HG03280 (cell line): ENCODE data around the gene DAG1.

Source experiments
- ATAC-seq: cut with Tn5 transposase; IDR thresholded peaks from one replicate; pipeline ENCODE4 v1.9.1; 2021; ENCODE audit warnings: mild to moderate bottlenecking, moderate library complexity; ENCODE audit not compliant: unreplicated experiment

The DAG1 gene

DNA sequence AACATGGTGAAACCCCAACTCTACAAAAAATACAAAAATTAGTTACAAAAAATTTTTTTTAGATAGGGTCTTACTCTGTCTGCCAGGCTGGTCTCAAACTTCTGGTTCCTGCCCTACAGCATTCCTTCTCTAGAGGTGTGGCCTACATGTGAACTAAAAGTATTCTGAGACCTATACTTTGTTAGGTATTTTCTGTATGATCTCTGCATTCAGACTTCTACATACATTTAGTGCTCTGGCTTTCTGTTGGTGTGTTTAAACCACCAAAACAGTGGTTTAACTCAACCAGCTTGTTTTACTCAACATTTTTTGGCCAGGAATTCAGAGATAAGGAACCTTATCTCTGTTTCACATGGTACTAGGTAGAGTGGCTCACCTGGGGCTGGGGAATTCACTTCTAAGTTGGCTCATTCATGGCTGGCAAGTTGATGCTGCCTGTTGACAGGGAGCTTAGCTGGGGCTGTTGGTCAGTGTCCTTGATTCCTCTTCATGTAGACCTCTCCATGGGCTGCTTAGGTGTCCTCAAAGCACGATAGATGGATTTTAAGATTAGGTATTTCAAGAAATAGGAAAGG is 42.8 kb downstream of the DAG1 start:
- ATAC-seq: no peak

DNA sequence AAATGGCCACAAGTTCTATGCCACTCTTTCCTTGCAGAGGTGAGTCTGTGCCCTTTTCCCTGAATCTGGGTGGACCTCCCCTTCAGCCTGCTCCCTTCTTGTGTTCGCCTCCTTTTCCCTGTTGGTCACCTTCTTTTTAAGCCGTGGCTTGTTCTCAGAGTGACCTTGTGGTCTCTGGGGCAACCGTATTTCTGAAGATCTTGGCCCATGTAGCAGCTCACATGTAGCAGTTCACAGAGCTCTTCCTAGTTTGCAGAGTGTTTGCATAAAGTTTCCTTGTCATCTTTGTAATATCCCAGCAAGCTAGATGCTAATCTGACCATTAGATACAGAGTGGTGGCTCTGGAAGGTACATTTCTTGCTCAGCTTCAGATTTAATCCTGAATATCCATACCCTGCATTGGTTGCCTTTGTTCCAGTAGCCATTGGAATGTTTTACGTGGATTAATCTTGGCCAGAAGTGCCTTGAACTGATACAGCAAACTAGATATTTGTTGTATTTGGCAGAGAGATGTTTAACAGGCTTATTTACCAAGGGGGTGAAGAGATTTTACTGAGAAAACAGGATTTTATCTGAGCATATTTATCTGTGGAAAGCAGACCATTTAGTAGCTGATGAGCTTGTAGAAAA is 43.5 kb downstream of the DAG1 start:
- ATAC-seq: no peak

DNA sequence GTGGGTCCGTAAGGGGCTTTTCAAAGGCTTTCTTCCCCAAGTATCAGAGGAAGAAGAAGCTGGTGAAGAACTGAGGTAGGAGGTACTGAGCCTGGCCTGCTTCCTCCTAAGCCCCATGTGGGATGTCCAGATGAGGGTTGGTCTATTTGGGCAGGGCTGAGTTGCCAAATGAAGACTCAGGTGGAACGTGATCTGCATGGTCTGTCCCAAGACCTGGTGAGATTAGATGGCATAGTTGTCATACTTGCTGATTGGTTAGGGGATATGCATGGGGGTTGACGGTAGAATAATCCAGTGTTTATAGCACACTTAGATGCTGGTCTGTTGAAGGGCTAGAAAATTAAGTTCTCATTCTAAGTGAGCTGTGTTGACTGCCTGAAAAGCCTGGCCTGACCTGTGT is 47.9 kb downstream of the DAG1 start:
- no peak for ATAC-seq

DNA sequence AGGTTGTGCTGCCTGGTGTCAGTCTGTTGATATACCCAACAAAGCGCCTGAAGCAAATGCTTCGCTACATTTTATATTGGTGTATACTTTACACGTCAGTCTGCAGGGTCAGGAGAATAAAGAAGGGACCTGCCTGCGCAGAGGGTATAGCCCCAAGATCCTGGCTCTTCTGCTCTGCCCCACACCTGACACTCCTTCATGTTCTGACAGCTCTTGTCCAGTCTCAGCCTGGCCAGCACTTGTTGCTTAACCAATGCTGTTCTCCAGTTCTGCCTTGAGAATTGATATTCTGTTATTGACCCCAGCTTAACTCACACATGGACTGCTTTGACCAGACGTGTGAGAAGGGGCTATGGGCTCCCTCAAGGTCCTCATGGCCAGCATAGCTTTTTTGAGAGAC is 48.4 kb downstream of the DAG1 start:
- ATAC-seq: no peak

DNA sequence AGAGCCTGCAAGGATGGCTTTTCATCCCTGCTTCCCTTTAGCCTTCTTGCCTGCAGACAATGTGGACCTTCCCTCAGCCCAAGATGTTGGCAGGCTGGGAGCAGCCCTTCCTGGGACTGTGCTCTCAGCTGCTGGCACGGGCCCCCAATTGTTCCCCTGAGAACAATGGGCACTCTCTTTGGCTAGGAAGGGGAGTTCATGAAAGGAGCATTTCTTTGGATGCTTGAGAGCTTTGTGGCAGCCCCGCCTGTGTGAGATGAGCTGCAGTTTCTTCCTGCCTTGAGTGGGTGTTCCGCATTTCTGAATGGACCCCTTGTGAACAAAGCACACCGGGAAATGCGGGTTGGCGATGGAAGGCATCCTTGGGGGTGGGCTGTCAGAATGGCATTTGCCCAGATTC is 49.2 kb downstream of the DAG1 start:
- no peak for ATAC-seq

DNA sequence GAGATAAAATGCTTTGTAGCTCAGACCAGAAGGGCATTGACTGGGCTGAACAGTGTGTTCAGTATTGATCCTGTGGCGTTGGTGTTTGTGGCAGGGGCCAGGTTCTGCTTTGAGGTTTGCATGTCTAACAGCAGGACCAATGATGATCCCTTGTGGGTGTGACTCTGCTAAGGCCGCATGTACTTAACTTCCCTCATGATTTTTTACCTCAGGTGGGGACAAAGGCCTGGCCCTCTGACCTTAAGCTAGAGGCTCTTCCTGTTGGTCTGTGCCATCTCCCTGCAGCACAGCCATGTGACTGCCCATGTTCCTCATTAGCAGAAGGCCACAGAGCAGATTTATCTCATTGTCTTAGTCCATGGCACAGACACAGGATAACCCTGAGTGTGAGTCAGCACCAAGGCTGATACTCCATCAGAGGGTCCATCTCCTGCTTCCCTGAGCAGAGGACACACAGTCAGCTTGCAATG is 49.9 kb downstream of the DAG1 start:
- ATAC-seq: no peak

DNA sequence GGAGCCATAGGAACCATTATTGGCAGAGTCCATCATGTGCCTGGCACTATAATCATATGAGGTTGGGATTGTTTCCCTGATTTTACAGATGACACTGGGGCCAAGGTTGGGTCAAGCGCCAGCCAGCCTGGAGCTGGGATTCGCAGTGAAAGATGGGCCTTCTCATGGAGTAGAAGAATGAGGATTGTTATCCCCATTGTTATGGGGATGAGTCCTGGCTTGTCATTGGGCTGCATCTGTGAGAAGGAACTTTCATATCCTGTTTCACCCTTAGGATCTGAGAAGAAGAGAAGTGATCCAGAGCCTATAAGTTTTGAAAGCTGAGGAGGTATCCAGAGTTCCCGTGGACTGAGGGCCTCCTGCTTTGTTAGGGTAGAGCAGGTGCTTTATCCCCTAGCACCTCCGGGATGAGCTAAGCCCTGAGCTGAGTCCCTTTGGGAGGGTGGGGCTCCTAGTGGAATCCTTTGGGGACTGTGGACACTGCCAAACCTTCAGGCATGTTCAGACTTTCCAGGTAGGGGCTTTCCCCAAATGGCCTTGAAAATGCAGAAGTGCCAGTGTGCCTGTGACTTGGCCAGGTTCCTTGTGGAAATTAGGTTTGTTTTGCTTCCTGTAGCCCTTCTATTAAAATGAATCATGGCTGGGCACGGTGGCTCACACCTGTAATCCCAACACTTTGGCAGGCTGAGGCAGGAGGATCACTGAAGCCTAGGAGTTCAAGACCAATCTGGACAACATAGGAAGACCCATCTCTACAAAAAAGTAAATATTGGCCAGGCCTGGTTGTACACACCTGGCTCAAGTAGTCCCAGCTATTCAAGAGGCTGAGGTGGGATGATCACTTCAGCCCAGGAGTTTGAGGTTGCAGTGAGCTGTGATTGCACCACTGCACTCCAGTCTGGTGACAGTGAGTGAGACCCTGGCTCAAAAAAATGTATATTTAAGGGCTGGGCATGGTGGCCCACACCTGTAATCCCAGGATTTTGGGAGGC is 54.0 kb downstream of the DAG1 start:
- no peak for ATAC-seq

DNA sequence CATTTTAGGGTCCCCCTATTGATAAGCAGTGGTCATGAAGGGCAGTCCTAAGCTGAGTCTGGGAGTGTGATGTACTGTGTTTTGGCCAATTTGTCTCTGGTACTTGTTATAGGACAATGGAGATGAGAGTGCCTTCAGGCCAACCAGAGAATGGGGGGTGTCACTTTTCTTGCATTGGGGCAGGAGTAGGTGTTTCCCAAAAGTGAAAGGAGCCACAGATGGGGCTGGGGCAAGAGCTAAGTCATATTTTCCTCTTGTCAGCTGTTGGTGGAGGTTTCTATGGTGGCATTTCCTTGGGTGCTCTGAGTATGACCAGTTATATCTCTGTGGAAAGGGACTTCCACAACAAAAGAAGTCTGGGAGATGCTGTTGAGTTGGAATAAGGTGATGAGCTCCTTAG is 59.5 kb downstream of the DAG1 start:
- no peak for ATAC-seq

DNA sequence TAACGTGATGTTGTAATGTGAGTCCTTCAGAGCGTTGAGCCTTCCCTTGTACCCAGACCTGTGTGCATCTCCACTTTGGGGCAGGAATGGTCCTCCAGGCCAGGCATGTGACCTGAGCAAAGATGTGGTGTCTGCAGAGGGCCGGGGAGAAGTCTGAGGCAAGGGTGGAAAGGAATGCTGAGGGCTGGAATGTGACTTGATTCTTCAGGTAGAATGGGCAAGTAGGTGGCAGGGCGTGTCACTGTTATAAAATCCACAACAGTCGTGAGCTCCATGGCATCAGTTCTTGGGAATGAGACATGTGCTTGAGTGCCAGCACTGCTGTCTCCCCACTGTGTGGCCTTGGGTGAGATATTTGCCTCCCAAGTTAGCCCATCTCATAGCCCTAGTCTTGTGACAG is 60.2 kb downstream of the DAG1 start:
- no peak for ATAC-seq

DNA sequence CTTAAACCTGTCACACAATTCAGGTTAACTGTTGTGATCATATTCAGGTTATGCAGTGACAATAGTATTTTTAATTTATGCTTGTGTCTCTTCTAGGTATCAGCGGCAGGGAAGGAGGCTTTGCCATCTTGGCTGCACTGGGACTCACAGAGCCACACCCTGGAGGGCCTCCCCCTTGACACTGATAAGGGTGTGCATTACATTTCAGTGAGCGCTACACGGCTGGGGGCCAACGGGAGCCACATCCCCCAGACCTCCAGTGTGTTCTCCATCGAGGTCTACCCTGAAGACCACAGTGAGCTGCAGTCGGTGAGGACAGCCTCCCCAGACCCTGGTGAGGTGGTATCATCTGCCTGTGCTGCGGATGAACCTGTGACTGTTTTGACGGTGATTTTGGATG is 60.6 kb downstream of the DAG1 start:
- no peak for ATAC-seq

DNA sequence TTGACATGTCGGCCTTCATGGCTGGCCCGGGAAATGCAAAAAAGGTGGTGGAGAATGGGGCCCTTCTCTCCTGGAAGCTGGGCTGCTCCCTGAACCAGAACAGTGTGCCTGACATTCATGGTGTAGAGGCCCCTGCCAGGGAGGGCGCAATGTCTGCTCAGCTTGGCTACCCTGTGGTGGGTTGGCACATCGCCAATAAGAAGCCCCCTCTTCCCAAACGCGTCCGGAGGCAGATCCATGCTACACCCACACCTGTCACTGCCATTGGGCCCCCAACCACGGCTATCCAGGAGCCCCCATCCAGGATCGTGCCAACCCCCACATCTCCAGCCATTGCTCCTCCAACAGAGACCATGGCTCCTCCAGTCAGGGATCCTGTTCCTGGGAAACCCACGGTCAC is 61.2 kb downstream of the DAG1 start:
- ATAC-seq: no peak

DNA sequence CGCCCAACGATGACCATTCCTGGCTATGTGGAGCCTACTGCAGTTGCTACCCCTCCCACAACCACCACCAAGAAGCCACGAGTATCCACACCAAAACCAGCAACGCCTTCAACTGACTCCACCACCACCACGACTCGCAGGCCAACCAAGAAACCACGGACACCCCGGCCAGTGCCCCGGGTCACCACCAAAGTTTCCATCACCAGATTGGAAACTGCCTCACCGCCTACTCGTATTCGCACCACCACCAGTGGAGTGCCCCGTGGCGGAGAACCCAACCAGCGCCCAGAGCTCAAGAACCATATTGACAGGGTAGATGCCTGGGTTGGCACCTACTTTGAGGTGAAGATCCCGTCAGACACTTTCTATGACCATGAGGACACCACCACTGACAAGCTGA is 61.6 kb downstream of the DAG1 start:
- ATAC-seq: no peak

DNA sequence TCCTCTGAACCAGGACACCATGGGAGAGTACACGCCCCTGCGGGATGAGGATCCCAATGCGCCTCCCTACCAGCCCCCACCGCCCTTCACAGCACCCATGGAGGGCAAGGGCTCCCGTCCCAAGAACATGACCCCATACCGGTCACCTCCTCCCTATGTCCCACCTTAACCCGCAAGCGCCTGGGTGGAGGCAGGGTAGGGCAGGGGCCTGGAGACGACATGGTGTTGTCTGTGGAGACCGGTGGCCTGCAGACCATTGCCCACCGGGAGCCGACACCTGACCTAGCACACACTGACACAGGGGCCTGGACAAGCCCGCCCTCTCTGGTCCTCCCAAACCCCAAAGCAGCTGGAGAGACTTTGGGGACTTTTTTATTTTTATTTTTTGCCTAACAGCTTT is 63.0 kb downstream of the DAG1 start:
- ATAC-seq: no peak

DNA sequence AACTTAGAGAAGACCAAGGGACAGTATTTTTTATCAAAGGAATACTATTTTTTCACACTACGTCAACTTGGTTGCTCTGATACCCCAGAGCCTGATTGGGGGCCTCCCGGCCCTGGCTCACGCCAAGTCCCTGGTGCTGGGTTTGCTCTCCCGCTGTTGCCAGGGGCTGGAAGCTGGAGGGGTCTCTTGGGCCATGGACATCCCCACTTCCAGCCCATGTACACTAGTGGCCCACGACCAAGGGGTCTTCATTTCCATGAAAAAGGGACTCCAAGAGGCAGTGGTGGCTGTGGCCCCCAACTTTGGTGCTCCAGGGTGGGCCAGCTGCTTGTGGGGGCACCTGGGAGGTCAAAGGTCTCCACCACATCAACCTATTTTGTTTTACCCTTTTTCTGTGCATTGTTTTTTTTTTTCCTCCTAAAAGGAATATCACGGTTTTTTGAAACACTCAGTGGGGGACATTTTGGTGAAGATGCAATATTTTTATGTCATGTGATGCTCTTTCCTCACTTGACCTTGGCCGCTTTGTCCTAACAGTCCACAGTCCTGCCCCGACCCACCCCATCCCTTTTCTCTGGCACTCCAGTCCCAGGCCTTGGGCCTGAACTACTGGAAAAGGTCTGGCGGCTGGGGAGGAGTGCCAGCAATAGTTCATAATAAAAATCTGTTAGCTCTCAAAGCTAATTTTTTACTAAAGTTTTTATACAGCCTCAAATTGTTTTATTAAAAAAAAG is 63.9 kb downstream of the DAG1 start:
- no peak for ATAC-seq

DNA sequence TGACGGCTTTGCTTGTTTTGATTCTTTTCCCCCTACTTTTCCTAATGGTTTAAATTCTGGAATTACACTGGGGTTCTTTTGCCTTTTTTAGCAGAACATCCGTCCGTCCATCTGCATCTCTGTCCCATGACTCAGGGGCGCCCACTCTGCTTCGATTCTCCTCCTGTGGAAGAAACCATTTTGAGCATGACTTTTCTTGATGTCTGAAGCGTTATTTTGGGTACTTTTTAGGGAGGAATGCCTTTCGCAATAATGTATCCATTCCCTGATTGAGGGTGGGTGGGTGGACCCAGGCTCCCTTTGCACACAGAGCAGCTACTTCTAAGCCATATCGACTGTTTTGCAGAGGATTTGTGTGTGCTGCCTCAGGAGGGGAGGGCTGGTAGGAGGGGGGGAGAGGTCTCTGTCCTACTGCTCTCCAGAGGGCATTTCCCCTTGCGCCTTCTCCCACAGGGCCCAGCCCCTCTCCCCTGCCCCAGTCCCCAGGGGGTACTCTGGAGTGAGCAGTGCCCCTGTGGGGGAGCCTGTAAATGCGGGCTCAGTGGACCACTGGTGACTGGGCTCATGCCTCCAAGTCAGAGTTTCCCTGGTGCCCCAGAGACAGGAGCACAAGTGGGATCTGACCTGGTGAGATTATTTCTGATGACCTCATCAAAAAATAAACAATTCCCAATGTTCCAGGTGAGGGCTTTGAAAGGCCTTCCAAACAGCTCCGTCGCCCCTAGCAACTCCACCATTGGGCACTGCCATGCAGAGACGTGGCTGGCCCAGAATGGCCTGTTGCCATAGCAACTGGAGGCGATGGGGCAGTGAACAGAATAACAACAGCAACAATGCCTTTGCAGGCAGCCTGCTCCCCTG is 64.7 kb downstream of the DAG1 start:
- no peak for ATAC-seq

DNA sequence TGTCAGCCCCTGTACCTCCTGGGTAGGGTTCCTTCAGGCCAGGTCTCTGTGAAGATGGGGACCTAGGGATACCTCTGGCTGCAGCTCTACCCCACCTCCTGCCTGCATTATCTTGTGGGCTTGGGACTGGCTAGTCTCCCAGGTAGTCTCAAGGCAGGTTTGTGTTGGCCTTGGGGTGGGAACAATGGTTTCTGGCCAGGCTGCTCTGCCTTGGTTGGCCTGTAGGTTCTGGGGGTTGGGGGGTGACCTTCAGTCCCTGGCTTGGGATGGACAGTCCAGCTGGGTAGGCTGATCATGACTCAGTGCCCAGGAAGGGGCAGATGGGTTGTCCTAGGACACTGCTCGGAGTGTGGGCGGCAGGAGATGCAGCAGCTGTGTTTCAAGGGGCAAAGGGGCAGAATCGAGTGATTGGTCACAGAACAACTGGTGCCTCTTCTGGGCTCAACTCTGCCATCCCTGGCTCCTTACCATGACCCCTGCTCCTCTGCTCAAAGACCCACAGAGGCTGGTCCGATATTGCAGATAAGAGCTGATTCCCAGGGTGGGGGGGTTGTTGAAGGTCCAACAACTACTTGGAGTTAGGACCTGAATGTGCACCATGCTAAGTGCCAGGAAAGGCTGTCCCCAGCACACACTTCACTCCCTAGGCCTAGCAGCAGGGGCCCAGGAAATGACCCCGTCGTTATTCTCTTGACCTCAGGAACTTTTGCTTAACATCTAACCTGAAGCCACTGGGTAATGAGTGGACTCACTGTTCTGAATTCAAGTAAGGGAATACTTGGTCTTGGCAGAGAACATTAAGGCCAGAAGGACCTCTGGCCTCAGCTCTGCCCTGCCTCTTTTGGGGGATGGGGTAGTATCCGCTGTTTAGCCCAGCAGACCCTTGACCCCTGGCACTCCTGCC is 66.2 kb downstream of the DAG1 start:
- no peak for ATAC-seq

DNA sequence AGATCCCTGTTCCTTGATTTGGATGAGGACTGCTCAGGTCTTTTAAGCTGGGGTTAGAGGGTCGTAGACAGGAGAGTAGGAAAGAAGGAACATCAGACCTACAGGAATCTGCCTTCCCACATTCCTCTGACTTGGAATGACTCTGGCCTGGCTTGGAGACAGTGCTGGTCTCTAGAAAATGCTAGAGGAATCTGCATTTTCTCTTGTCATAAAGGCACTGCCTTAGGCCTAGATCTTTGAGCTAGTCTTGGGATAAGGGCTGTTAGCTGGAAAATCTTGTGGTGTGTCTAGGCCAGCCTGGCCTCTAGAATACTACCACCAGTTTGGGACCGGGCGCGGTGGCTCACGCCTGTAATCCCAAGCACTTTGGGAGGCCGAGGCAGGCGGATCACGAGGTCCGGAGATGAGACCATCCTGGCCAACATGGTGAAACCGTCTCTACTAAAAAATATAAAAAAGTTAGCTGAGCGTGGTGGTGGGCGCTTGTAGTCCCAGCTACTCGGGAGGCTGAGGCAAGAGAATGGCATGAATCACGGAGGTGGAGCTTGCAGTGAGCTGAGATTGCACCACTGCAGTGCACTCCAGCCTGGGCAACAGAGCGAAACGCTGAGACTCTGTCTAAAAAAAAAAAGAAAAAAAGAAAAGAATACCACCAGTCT is 66.9 kb downstream of the DAG1 start:
- no peak for ATAC-seq

DNA sequence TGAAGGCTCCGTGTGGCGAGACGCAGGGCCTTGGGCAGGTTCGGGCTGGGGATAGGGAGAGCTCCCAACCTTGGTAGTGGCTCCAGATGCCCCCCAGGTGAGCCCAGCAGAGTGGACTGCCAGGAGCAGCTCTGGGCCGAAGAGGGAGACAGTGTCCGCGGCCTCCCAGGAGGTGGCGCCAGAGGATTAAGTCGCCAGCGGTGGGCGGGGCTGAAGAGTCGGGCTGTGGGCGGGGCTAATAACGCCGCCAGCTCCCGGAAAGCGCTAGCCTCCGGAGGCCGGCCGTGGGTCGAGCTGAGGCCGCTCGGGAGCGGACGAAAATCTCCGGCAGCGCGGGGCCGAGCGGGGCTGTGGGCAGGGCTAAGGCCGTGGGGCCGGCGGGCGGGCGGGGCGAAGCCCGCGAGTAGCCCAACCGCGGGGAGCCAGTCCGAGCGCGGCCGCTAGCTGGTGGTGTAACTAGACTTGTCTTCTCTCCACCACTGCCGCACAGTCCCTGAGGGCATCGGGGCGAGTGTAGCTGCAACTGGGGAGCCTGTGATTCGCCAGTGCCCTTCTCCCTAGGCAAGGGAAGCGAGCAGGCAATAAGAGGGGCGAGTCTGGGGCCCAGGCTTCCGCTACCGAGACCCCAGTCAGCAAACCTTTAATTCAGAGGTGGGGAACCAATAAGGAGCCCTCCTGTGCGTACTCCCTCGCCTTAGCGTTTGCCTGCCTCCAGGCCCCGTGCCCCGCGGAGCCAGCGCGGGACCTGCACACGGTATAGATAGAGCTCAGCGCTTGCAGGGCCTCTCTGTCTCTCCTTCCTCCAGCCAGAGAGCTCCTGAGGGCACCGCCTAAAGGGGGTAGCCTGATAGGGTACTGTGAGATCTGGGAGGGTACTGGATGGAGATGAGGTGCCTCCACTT is 69.8 kb downstream of the DAG1 start:
- peak; percentile 95 for ATAC-seq
